ENCODE measurements around the gene GABRD. TPM values are rescaled to one million over a fixed set of nuclear protein-coding genes. Genes with fewer than 3 reads are reported as not detected.

Gene GABRD
- total RNA-seq, 1 donor from 2014 or later: 0.41 TPM

GRCh38 chr1:2038229-2038628 is 19.1 kb downstream of the GABRD start:
- no peak for DNase-seq
- no peaks in the 10 kb centered on the region for H3K36me3 ChIP-seq
- no peak overlapping the region for H3K27ac ChIP-seq (replicated peaks)
- no peaks in the 10 kb centered on the region for H3K4me1 ChIP-seq
- peaks cover 6% of the 10 kb centered on the region for H3K9me3 ChIP-seq (replicated peaks)
- peaks cover 5% of the 10 kb centered on the region for H3K27me3 ChIP-seq (ENCODE audit: low read depth)
- no peak for TF ChIP-seq CTCF (IDR thresholded peaks at IDR 0.05; ENCODE audit: borderline replicate concordance)
- no peak overlapping the region for H3K4me3 ChIP-seq
- intact Hi-C loops (cut with micrococcal nuclease): no loop called here

- H3K9me3 ChIP-seq (replicated peaks): peaks cover 6% of the 10 kb centered on the region
- H3K27ac ChIP-seq (replicated peaks): no peak overlapping the region
- no peak overlapping the region for H3K4me3 ChIP-seq
- intact Hi-C loops (cut with micrococcal nuclease): no loop called here
- H3K27me3 ChIP-seq (ENCODE audit: low read depth): peaks cover 14% of the 10 kb centered on the region
- no peaks in the 10 kb centered on the region for H3K4me1 ChIP-seq
- H3K36me3 ChIP-seq: no peaks in the 10 kb centered on the region
- TF ChIP-seq CTCF (IDR thresholded peaks at IDR 0.05; ENCODE audit: borderline replicate concordance): no peak
- DNase-seq: no peak
These were observed 20.1 kb downstream of the GABRD start for GRCh38 chr1:2039251-2039650.

GRCh38 chr1:2041305-2041704 is 22.2 kb downstream of the GABRD start:
- DNase-seq: no peak
- intact Hi-C loops (cut with micrococcal nuclease): loop anchor here (10.0 kb wide), 1 partner anchor 87 kb away; no protein-coding TSS in a partner anchor
- peaks cover 6% of the 10 kb centered on the region for H3K9me3 ChIP-seq (replicated peaks)
- peaks cover 20% of the 10 kb centered on the region for H3K4me1 ChIP-seq
- H3K27ac ChIP-seq (replicated peaks): no peak overlapping the region
- no peak for TF ChIP-seq CTCF (IDR thresholded peaks at IDR 0.05; ENCODE audit: borderline replicate concordance)
- no peak overlapping the region for H3K4me3 ChIP-seq
- no peaks in the 10 kb centered on the region for H3K36me3 ChIP-seq
- H3K27me3 ChIP-seq (ENCODE audit: low read depth): peaks cover 27% of the 10 kb centered on the region

GRCh38 chr1:2041887-2042286 is 22.7 kb downstream of the GABRD start:
- Histone ChIP-seq H3K27me3 (ENCODE audit: low read depth) (peaks cover 33% of the 10 kb centered on the region), H3K4me1 (peaks cover 22% of the 10 kb centered on the region), H3K4me3 (no peak overlapping the region), H3K36me3 (no peaks in the 10 kb centered on the region), H3K27ac (replicated peaks) (no peak overlapping the region), H3K9me3 (replicated peaks) (peaks cover 6% of the 10 kb centered on the region)
- intact Hi-C loops (cut with micrococcal nuclease): loop anchor here (10.0 kb wide), 1 partner anchor 87 kb away; no protein-coding TSS in a partner anchor
- DNase-seq: no peak
- TF ChIP-seq CTCF (IDR thresholded peaks at IDR 0.05; ENCODE audit: borderline replicate concordance): no peak

- Histone ChIP-seq H3K4me1 (peaks cover 22% of the 10 kb centered on the region), H3K9me3 (replicated peaks) (peaks cover 5% of the 10 kb centered on the region), H3K27me3 (ENCODE audit: low read depth) (peaks cover 45% of the 10 kb centered on the region), H3K27ac (replicated peaks) (no peak overlapping the region), H3K36me3 (no peaks in the 10 kb centered on the region), H3K4me3 (no peak overlapping the region)
- intact Hi-C loops (cut with micrococcal nuclease): loop anchor here (10.0 kb wide), 1 partner anchor 88 kb away; no protein-coding TSS in a partner anchor
- DNase-seq: no peak
- no peak for TF ChIP-seq CTCF (IDR thresholded peaks at IDR 0.05; ENCODE audit: borderline replicate concordance)
These were observed 24.0 kb downstream of the GABRD start for GRCh38 chr1:2042830-2043773.

Data from left ventricle myocardium inferior (tissue), 1 donor.